Measurements from ENCODE around the gene CCL7.

Gene CCL7

DNA sequence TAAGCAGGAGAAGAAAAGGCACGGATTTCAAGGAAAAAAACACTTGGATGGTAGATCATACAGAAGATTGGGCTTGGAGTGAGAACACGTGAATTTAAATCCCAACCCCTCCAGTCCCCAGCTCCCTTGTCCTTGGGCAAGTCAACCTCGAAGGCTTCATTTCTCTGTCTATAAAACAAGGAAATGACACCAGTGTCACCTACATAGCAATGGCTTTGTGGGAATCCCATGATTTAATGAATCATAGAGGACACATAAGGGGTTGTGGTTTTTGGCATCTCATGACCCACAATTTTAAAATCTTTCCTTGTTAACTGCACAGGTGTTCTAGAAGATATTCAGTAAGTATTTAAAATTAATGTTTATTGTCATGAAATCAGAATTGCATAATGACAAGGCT, 23.1 kb upstream of the CCL7 start:
- no peak for DNase-seq (ENCODE audit: low read depth in 2 of 2)

DNA sequence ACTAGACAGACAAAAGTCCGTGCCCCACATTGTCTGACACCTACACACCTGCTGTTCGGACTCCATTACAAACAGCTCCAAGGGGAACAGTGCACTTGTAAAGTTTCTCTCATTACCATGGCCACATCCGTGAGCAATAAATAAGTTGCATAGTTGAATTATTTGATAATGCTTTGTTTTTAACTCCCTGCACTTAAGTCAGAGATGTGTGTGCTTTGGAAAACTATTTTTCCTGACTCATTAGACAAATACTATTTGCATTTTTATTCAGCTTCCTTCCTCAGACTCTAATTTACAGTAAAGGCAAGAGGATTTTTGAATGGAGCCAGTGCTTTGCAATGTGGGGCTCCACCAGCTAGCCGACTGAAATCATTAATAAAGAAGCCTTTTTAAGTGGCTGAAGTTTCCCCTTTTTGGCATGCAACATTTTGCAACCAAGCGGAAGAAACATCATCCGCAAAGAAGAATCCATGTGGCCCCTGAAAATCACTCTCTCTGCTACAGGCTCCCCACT, 21.5 kb upstream of the CCL7 start:
- no peak for DNase-seq (ENCODE audit: low read depth in 2 of 2)

DNA sequence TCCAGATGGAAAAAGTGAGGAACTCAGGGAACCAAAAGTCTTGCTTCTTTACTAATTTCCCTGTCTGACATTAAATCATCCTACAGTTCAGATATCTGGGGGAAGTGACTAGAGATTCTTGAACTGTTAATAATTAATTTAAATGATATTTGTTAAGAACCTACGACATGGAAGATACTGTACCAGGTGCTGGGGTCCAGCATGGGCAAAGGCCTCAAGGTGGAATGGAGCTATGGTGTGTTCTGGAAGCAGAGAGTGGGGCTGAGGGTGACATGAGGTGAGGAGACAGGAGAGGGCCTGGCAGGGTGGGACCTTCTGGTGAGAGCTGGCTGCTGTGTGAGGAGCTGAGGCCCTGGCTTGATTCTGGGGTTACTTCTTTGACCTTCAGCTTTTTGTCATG, 21.0 kb upstream of the CCL7 start:
- DNase-seq (ENCODE audit: low read depth in 2 of 2) = no peak

DNA sequence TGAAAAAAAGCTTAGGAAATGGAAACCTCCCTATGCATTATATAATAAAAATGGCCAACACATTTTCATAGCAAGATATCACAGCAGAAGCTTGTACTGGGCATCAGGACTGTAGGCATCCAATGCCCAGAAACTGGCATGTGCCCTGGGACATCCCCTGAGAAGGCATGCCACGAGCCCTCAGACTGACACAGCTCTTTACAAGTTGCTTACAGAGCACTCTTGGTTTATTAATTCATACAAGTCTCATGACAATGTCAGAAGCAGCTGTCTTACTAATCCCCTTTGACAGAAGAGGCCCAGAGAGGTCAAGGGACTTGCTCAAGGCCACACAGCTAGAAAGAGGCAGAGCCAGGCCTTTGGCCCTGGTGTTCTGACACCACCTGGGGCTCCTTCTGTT, 20.5 kb upstream of the CCL7 start:
- DNase-seq (ENCODE audit: low read depth in 2 of 2) = no peak

DNA sequence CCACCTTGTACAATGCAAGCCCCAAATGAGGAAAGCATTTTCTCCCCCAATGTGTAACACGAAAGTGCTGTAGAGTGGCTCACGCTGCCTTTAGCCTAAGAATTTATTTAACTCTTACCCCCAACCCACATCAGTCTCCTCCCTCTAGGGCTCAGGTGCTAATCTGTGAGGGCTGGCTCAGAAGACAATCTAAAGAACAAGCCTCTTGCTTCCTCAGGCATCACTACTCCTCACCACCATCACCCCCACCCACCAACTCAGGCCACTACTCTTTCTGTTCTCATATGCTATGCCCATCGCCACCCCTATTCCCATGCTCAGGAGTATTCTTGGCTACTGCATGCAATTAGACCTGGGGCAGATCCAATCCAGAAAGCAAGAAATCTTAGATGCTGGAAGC, 18.8 kb upstream of the CCL7 start:
- DNase-seq (ENCODE audit: low read depth in 2 of 2) = no peak

DNA sequence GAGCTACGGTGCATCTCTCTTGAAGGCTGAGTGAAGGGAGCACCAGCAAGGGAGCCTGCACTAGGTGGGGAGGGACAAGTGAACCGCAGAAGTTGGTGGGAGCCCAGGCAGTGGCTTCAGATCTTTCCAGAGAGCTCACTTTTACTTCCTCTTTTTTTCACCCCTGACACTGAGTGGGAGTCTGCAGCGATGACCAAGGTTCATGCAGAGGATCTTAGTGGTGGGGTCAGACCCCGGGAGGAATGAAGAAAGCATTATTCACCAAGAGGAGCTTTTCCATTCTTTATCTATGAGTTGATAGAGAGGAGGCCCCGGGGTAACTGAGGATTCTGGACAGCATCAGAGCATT, 18.0 kb upstream of the CCL7 start:
- DNase-seq (ENCODE audit: low read depth in 2 of 2) = no peak

DNA sequence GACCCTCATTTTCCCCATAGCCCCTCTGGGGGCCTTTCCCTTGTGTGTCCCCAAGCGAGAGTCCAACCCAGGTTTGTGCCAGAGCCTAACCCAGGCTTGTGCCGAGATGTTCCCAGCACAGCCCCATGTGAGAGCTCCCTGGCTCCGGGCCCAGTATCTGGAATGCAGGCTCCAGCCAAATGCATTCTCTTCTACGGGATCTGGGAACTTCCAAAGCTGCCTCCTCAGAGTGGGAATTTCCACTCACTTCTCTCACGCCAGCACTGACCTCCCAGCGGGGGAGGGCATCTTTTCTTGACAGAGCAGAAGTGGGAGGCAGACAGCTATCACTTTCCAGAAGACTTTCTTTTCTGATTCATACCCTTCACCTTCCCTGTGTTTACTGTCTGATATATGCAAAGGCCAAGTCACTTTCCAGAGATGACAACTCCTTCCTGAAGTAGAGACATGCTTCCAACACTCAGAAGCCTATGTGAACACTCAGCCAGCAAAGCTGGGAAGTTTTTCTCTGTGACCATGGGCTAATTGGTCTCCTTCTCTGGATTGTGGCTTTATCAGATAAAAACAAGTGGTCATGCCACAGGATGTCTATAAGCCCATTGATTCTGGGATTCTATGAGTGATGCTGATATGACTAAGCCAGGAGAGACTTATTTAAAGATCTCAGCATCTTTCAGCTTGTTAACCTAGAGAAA, 17.4 kb upstream of the CCL7 start:
- peak; percentile 76 to 81 for DNase-seq (ENCODE audit: low read depth in 2 of 2)

DNA sequence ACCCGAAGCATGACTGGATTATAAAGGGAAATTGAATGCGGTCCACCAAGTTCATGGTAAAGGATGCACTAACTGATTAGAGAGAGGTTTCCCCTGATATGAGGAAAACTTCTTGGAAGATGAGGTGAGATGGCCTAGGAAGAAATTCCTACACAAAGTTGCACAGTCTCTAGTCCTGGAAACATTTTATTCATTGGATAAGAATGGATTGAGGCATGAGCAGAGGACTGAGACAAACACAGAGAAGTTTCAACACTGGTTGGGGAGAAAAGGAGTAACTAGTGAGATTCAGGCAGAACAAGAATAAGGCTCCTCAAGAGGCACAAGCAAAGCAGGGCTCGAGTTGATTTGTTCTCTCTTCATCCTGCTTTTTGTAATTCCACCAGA, 16.9 kb upstream of the CCL7 start:
- no peak for DNase-seq (ENCODE audit: low read depth in 2 of 2)

DNA sequence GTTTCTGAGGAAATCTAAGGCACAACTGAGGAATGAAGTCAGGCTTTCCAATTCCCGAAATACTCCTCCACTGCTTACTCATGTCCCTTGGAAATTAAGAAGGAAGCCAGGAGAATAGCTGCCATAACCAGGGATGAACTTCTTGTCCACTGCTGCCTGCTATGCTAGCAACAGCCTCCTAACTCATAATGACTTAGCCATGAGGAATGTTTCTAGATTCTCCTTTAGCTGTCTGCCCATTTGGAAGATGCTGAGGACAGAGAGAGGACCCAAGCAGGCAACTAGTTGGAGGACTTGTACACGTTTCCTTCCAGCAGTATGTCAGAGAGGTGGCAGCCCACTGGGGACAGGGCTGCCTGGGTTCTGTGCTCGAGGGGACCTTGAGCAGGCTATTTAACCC, 15.9 kb upstream of the CCL7 start:
- DNase-seq (ENCODE audit: low read depth in 2 of 2) = peak; percentile 69 to 73

DNA sequence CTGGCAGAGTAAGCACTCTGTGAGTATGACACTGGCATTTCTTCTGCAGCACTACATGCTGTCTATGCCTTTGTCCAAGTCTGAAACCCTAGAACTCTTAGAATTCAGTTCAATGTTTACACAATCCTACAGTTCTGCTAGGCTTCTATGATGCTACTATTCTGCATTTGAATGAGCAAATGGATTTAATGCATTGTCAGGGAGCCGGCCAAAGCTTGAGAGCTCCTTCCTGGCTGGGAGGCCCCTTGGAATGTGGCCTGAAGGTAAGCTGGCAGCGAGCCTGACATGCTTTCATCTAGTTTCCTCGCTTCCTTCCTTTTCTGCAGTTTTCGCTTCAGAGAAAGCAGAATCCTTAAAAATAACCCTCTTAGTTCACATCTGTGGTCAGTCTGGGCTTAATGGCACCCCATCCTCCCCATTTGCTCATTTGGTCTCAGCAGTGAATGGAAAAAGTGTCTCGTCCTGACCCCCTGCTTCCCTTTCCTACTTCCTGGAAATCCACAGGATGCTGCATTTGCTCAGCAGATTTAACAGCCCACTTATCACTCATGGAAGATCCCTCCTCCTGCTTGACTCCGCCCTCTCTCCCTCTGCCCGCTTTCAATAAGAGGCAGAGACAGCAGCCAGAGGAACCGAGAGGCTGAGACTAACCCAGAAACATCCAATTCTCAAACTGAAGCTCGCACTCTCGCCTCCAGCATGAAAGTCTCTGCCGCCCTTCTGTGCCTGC, 15.2 kb upstream of the CCL7 start, which contains the start of gene CCL2:
Gene CCL2 (plus strand): TSS at position 635 of the 730 bp plus-strand sequence. CDS start 65 bp downstream, at position 700.
- peak in 1 of 2 experiments; percentile 50 for DNase-seq (ENCODE audit: low read depth in 2 of 2)

DNA sequence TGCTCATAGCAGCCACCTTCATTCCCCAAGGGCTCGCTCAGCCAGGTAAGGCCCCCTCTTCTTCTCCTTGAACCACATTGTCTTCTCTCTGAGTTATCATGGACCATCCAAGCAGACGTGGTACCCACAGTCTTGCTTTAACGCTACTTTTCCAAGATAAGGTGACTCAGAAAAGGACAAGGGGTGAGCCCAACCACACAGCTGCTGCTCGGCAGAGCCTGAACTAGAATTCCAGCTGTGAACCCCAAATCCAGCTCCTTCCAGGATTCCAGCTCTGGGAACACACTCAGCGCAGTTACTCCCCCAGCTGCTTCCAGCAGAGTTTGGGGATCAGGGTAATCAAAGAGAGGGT, 14.7 kb upstream of the CCL7 start:
- no peak for DNase-seq (ENCODE audit: low read depth in 2 of 2)

DNA sequence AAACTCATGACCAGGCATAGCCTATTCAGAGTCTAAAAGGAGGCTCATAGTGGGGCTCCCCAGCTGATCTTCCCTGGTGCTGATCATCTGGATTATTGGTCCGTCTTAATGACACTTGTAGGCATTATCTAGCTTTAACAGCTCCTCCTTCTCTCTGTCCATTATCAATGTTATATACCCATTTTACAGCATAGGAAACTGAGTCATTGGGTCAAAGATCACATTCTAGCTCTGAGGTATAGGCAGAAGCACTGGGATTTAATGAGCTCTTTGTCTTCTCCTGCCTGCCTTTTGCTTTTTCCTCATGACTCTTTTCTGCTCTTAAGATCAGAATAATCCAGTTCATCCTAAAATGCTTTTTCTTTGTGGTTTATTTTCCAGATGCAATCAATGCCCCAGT, 14.2 kb upstream of the CCL7 start:
- DNase-seq (ENCODE audit: low read depth in 2 of 2) = no peak

DNA sequence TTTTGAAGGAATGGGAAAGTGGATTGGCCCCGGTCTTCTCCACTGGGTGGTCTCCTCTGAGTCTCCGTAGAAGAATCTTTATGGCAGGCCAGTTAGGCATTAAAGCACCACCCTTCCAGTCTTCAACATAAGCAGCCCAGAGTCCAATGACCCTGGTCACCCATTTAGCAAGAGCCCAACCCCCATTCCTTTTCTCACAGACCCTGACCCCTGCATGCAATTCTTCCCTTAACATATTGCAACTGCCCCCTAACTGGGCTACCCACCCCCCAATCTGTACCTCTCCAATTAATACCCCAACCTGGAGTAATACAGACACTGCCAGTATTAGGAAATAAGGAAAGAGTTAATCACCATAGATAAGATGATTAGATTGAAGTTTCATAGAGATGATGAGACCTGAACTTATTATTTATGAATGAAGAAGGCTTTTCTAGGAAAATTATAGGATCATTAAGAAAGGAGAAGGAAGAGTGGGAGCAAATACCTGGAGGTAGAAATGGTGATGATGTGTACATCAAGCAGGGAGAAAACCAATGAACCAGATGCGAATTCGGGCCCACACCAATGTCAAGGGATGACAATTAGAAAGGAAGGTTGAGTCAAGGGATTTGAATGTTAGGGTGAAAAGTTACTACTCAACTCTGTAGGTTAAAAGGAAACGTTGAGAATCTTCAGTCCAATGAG, 12.6 kb upstream of the CCL7 start:
- no peak for DNase-seq (ENCODE audit: low read depth in 2 of 2)

DNA sequence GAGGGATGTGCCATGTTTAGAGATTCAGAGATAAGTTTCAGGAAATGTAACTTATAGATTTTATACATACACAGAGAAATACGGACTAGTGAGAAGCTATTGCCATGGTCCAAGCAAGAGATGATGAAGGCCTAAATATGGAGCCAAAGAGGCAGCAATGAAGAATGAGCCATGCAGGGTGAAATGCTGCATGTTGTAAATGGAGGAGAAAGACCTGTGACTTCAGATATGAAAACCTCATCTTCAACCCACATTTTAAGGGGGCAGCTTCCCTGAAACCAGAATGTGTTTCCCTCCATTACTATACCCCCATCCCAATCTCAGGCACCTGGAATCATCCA, 12.1 kb upstream of the CCL7 start:
- no peak for DNase-seq (ENCODE audit: low read depth in 2 of 2)

DNA sequence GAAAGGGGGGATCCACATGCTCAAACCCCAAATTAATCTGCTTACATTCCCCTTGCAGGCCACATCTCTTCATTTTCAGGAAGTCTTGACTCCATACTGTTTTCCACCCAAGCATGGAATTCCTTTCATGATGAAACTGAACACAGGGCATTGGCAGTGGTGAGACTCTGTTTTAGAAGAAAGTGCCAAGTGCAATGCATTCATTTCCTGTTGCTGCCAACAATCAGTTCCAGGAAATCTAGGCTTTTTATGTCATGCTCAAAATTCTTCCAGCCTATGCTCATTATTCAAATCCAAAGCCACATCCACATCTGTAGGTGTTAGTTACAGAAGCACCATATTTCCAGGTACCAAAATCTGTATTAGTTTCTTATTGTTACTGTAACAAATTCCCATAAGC, 10.9 kb upstream of the CCL7 start:
- no peak for DNase-seq (ENCODE audit: low read depth in 2 of 2)

DNA sequence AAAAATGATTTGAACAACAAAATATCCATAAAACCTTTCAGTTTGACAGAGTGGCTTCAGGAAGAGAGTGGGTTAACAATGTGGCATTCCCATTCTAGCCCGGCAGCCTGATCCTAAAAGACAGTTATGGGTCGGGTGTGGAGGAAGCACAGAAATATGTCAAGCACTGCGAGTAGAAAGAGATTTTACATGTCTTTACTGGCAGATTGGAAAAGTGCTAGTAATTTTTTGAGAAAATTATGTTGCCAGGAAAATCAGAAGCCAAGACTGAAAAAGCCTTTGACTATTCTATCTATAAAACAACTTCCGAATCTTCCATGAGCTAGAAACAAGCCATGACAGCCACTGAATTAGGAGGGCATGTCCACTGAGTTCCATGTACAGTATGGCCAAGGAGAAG, 9.2 kb upstream of the CCL7 start:
- no peak for DNase-seq (ENCODE audit: low read depth in 2 of 2)

DNA sequence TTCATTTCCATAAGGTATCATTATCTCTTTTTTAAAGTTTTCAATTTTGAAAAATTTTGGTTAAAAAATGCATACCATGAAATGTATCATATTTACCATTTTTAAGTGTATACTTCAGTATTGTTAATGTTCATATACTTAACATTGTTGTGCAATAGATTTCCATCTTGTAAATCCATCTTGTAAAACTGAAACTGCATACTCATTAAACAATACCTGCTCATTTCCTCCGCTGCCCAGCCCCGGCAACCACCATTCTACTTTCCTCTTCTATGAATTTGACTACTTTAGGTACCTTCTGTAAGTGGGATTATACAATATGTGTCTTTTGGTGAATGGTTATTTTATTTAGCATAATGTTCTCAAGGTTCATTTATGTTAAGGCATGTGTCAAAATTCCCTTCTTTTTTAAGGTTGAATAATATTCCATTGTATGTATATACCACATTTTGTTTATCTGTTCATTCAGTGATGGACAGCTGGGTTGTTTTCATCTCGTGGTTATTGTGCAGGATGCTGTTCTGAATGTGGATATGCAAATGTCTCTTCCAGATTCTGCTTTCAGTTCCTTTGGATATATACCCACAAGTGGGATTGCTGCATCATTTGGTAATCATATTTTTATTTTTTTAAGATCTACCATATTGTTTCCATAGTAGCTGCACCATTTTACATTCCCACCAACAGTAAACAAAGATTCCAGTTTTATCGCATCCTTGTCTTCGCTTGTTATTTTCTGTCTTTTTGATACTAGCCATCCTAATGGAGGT, 8.3 kb upstream of the CCL7 start:
- no peak for DNase-seq (ENCODE audit: low read depth in 2 of 2)

DNA sequence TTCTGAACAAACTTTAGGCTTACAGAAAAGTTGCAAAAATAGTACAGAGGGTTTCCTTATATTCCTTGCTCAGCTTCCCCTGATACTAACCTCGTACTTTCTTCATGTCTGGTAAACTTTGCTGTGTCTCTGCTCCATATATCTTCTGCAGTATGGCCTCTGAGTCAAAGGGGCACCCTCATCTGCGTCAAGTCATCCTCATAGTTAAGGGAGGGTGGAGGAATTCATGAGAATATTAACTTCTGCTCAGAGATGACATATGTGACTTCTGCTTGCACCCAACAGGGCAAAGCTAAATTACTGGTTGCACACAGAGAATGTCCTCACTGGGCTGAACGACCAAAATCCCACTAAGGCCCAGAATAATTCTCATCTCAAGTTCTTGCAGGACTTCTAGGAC, 4.3 kb upstream of the CCL7 start:
- no peak for DNase-seq (ENCODE audit: low read depth in 2 of 2)

DNA sequence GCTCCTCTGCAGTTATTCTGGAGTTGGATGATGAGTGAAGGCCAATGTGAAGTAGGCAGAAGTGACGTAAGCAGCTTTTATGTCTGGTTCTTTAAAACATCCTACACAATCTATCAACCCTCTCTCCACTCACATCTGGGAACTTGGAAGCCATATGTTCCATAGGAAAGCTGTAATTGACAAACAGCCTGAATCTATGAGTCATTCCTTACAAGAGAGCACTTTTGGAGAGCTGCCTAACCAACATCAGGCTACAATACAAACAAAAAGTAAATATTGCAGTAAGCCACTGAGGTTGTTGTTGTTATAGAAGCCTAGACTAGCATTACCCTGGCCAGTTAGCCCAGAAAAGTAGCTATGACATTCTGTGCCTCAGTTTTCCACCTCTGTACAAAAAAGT, 5.9 kb downstream of the CCL7 start:
- DNase-seq (ENCODE audit: low read depth in 2 of 2) = peak; percentile 94 to 95

DNA sequence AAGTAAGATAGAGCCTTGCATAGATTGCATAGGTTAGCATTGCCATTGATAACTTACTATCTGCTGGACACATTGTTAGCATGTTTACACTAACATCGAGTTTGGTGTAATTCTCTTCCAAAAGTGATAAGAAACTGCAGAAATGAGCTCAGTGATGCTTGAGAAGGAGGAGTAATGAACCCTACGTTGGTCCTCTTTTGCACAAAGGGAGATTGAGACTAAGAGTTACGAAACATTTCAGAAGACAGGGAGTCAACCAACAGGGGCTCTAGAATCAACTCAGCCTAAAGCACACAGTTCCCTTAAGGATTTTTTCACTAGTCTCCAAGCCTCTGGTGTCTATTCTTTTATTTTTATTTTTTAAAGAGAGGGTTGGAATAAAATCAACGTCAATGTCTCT, 6.8 kb downstream of the CCL7 start:
- no peak for DNase-seq (ENCODE audit: low read depth in 2 of 2)

DNA sequence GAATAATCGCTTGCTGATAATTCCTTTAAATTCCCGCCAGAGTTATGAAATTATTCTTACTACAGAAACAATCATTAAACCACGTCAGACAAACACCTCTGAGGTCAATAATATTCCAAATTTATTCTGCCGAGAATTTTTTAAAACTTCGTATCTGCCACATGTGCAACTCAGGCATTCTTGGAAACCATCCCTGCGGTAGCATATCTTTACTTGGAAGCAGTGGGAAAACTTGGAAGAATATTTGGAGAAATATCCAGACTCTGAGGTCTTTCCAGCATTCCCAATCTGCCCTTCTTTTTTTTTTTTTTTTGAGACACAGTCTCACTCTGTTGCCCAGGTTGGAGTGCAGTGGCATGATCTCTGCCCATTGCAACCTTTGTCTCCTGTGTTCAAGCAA, 13.6 kb downstream of the CCL7 start:
- DNase-seq (ENCODE audit: low read depth in 2 of 2) = no peak

DNA sequence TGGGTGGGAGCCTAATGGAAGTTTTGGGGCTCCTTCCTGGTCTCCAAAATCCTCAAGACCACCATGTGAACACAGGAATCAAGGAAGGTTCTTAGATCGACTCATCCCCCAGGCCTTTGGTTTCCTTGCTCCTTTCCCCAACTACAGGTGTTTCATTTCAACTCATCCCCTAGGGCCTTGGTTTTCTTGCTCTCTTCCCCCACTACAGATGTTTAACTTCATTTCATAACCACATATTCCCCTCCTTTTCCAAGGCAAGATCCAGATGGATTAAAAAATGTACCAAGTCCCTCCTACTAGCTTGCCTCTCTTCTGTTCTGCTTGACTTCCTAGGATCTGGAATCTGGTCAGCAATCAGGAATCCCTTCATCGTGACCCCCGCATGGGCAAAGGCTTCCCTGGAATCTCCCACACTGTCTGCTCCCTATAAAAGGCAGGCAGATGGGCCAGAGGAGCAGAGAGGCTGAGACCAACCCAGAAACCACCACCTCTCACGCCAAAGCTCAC, 15.3 kb downstream of the CCL7 start, which contains the start of gene CCL11:
Gene CCL11 (plus strand): TSS at position 457 of the 507 bp plus-strand sequence. CDS start 67 bp downstream, outside the sequence.
- DNase-seq (ENCODE audit: low read depth in 2 of 2) = no peak
